HCT116 (cell line): ENCODE data around the gene LAYN.

Experiments
- JUND ChIP-seq: IDR thresholded peaks from 2 replicates; pipeline ENCODE4 v1.6.1; 2012
- SIN3A ChIP-seq: IDR thresholded peaks from 2 replicates; pipeline ENCODE4 v1.6.1; 2012; ENCODE audit warnings: low read depth
- YY1 ChIP-seq: IDR thresholded peaks from 2 replicates; pipeline ENCODE4 v1.6.1; 2011; ENCODE audit warnings: low read length, low read depth, moderate library complexity, mild to moderate bottlenecking; ENCODE audit not compliant: insufficient replicate concordance; ENCODE audit errors: extremely low read depth
- TF ChIP-seq, protein P1 (sequence below), 3 experiments: fragments of 200-600 bp in 1 of 3; sonication (generic) in 1 of 3; IDR thresholded peaks in 2 of 3; conservative IDR thresholded peaks in 1 of 3; 2 replicates each; pipeline ENCODE4 v1.5.1; 2012 to 2017; ENCODE audit warnings: low read depth in 2 of 3, low read length in 2 of 3, antibody characterized with exemption in 1 of 3, borderline replicate concordance in 1 of 3, control low read depth in 1 of 3, mild to moderate bottlenecking in 1 of 3, mixed read lengths in 1 of 3, mixed run types in 1 of 3, moderate library complexity in 1 of 3; ENCODE audit not compliant: insufficient read depth in 1 of 3
- TF ChIP-seq, protein P2 (sequence below): IDR thresholded peaks from 2 replicates; pipeline ENCODE4 v1.6.1; 2012; ENCODE audit warnings: low read depth

DNA sequence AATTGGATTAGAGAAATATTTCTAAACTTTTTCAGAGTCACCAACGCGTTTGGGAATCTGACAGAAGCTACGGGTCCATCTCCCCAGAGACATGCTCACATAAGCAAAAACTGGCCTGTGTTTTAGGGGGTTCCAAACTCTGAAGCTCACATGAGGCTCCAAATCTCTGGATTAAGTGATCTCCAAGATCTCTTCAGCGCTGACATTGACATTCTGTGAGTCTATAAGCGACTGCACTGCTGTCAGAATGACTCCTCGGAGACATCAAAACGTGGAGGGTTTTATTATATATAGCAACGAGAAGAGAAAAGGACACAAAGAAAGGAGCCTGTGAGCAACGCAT, 61.1 kb downstream of the LAYN start:
- TF ChIP-seq JUND (no peak), YY1 (no peak), SIN3A (no peak)
- TF ChIP-seq, protein P1, sequence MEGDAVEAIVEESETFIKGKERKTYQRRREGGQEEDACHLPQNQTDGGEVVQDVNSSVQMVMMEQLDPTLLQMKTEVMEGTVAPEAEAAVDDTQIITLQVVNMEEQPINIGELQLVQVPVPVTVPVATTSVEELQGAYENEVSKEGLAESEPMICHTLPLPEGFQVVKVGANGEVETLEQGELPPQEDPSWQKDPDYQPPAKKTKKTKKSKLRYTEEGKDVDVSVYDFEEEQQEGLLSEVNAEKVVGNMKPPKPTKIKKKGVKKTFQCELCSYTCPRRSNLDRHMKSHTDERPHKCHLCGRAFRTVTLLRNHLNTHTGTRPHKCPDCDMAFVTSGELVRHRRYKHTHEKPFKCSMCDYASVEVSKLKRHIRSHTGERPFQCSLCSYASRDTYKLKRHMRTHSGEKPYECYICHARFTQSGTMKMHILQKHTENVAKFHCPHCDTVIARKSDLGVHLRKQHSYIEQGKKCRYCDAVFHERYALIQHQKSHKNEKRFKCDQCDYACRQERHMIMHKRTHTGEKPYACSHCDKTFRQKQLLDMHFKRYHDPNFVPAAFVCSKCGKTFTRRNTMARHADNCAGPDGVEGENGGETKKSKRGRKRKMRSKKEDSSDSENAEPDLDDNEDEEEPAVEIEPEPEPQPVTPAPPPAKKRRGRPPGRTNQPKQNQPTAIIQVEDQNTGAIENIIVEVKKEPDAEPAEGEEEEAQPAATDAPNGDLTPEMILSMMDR (IDR thresholded peaks at IDR 0.05 in 2 of 3, conservative IDR thresholded peaks at IDR 0.05 in 1 of 3; ENCODE audit: borderline replicate concordance in 1 of 3, insufficient read depth in 1 of 3, low read depth in 2 of 3, low read length in 2 of 3) = no peak
- TF ChIP-seq, protein P2, sequence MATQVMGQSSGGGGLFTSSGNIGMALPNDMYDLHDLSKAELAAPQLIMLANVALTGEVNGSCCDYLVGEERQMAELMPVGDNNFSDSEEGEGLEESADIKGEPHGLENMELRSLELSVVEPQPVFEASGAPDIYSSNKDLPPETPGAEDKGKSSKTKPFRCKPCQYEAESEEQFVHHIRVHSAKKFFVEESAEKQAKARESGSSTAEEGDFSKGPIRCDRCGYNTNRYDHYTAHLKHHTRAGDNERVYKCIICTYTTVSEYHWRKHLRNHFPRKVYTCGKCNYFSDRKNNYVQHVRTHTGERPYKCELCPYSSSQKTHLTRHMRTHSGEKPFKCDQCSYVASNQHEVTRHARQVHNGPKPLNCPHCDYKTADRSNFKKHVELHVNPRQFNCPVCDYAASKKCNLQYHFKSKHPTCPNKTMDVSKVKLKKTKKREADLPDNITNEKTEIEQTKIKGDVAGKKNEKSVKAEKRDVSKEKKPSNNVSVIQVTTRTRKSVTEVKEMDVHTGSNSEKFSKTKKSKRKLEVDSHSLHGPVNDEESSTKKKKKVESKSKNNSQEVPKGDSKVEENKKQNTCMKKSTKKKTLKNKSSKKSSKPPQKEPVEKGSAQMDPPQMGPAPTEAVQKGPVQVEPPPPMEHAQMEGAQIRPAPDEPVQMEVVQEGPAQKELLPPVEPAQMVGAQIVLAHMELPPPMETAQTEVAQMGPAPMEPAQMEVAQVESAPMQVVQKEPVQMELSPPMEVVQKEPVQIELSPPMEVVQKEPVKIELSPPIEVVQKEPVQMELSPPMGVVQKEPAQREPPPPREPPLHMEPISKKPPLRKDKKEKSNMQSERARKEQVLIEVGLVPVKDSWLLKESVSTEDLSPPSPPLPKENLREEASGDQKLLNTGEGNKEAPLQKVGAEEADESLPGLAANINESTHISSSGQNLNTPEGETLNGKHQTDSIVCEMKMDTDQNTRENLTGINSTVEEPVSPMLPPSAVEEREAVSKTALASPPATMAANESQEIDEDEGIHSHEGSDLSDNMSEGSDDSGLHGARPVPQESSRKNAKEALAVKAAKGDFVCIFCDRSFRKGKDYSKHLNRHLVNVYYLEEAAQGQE = no peak
